Measurements from ENCODE around the gene CCER1. TPM values are rescaled to one million over a fixed set of nuclear protein-coding genes. Genes with fewer than 3 reads are reported as not detected.

CCER1 gene
- polyA plus RNA-seq, 3 donors, result not detected

GRCh38 chr12:91001306-91001705 lies 46.3 kb upstream of the CCER1 start:
- H3K4me2 ChIP-seq (replicated peaks; ENCODE audit: extremely low read depth, low read length, poor library complexity, severe bottlenecking), result no peak overlapping the region
- no peak overlapping the region for H3K9ac ChIP-seq (ENCODE audit: insufficient read depth, low read length, poor library complexity, severe bottlenecking)
- H3K27me3 ChIP-seq (ENCODE audit: control insufficient read depth in 2 of 2, insufficient read depth in 2 of 2, low read length in 2 of 2), result no peaks in the 10 kb centered on the region
- no peaks in the 10 kb centered on the region for H3K36me3 ChIP-seq (replicated peaks in 1 of 2; ENCODE audit: control insufficient read depth in 1 of 2, insufficient read depth in 2 of 2, low read length in 2 of 2)
- Mint-ChIP-seq H3K36me3 (no peaks in the 10 kb centered on the region), H3K27ac (no peak overlapping the region), H3K4me3 (no peak overlapping the region), H3K27me3 (ENCODE audit: low read depth in 3 of 3) (no peaks in the 10 kb centered on the region), H3K4me1 (no peaks in the 10 kb centered on the region), H3K9me3 (peaks cover 0 to 2% (median 0%) of the 10 kb centered on the region in 7 donors)
- H3K4me1 ChIP-seq (ENCODE audit: control insufficient read depth in 1 of 2, insufficient read depth in 2 of 2, low read length in 2 of 2), result no peaks in the 10 kb centered on the region
- no peak overlapping the region for H2AFZ ChIP-seq (ENCODE audit: insufficient read depth, low read depth, low read length, poor library complexity, severe bottlenecking)
- no CpG with 5 or more reads among the region's 1 CpG for WGBS (ENCODE audit: insufficient coverage)
- no peak overlapping the region for H3K27ac ChIP-seq (ENCODE audit: low read depth in 1 of 2, low read length in 2 of 2)
- H3K79me2 ChIP-seq (ENCODE audit: insufficient read depth, low read length), result no peaks in the 10 kb centered on the region
- H3K4me3 ChIP-seq (replicated peaks in 1 of 3; ENCODE audit: low read depth in 2 of 3, low read length in 3 of 3), result no peak overlapping the region
- no peak for TF ChIP-seq CTCF (IDR thresholded peaks at IDR 0.05)
- H3K9me3 ChIP-seq (replicated peaks in 1 of 2; ENCODE audit: control insufficient read depth in 1 of 2, insufficient read depth in 1 of 2, low read length in 2 of 2), result no peaks in the 10 kb centered on the region
- DNase-seq, result no peak
- intact Hi-C loops (cut with micrococcal nuclease), result no loop called here
- no peaks in the 10 kb centered on the region for H4K20me1 ChIP-seq (ENCODE audit: insufficient read depth, low read length)

- H3K4me1 Mint-ChIP-seq, result no peaks in the 10 kb centered on the region
These were observed 45.0 kb upstream of the CCER1 start for GRCh38 chr12:90999966-91000365.

More at GRCh38 chr12:90999966-91000365, 45.0 kb upstream of the CCER1 start:
- no CpG with 5 or more reads among the region's 2 CpGs for WGBS (ENCODE audit: insufficient coverage)
- intact Hi-C loops (cut with micrococcal nuclease), result no loop called here
- Histone ChIP-seq H3K4me1 (ENCODE audit: control insufficient read depth in 1 of 2, insufficient read depth in 2 of 2, low read length in 2 of 2) (no peaks in the 10 kb centered on the region), H3K79me2 (ENCODE audit: insufficient read depth, low read length) (no peaks in the 10 kb centered on the region), H3K36me3 (replicated peaks in 1 of 2; ENCODE audit: control insufficient read depth in 1 of 2, insufficient read depth in 2 of 2, low read length in 2 of 2) (no peaks in the 10 kb centered on the region), H3K4me2 (replicated peaks; ENCODE audit: extremely low read depth, low read length, poor library complexity, severe bottlenecking) (no peak overlapping the region), H3K4me3 (replicated peaks in 1 of 3; ENCODE audit: low read depth in 2 of 3, low read length in 3 of 3) (no peak overlapping the region), H3K9ac (ENCODE audit: insufficient read depth, low read length, poor library complexity, severe bottlenecking) (no peak overlapping the region), H4K20me1 (ENCODE audit: insufficient read depth, low read length) (no peaks in the 10 kb centered on the region), H2AFZ (ENCODE audit: insufficient read depth, low read depth, low read length, poor library complexity, severe bottlenecking) (no peak overlapping the region), H3K27me3 (ENCODE audit: control insufficient read depth in 2 of 2, insufficient read depth in 2 of 2, low read length in 2 of 2) (no peaks in the 10 kb centered on the region), H3K9me3 (replicated peaks in 1 of 2; ENCODE audit: control insufficient read depth in 1 of 2, insufficient read depth in 1 of 2, low read length in 2 of 2) (no peaks in the 10 kb centered on the region), H3K27ac (ENCODE audit: low read depth in 1 of 2, low read length in 2 of 2) (no peak overlapping the region)
- Mint-ChIP-seq H3K27ac (no peak overlapping the region), H3K36me3 (no peaks in the 10 kb centered on the region), H3K9me3 (no peaks in the 10 kb centered on the region), H3K4me3 (no peak overlapping the region), H3K27me3 (ENCODE audit: low read depth in 3 of 3) (no peaks in the 10 kb centered on the region)
- no peak for DNase-seq
- no peak for TF ChIP-seq CTCF (IDR thresholded peaks at IDR 0.05)
